HG03097 (cell line): ENCODE results near the gene SHANK1.

ENCODE experiments used
- ATAC-seq: cut with Tn5 transposase; IDR thresholded peaks from one replicate; pipeline ENCODE4 v1.9.1; 2021; ENCODE audit not compliant: unreplicated experiment, low FRiP score

SHANK1 gene

GRCh38 chr19:50713556-50714236 lies 5.9 kb downstream of the SHANK1 start:
- no peak for ATAC-seq

DNA sequence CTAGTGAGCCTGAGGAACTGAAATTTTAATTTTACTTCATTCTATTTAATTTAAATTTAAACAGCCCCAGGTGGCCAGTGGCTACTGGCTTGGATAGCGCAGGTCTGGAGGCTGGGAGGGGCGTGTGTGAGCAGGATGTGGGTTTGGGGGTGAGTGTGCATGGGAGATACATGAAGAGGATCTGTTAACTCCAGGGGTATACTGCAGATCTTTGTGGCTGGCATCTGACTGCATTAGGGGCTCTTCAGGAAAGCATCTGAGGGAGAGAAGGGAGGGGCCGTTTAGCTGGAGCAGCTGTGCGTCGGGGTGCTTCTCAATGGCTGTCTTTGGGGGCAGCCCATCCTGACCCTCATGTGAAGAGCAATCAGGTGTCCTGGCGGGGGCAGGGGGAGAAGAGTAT lies 6.8 kb downstream of the SHANK1 start:
- ATAC-seq, result no peak

DNA sequence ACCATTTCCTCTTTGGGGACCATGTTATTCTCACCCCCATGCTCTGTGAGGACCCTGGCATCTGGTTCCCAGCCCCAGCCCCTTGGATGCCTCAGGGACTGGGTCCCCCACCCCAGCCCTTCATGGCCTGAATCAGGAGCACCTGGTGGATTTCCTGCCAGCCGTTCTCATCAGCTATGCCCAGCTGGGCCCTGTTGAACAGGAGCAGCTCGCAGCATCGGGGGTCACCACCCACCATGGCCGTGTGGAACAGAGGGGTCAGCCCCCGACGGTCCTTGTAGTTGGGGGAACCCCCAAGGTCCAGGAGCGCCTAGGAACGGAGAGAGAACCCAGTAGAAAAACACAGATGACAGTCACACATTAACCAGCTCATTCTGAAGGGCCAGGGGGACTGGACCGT lies 7.8 kb downstream of the SHANK1 start:
- ATAC-seq, result no peak

GRCh38 chr19:50711196-50711595 lies 8.4 kb downstream of the SHANK1 start:
- ATAC-seq, result no peak

DNA sequence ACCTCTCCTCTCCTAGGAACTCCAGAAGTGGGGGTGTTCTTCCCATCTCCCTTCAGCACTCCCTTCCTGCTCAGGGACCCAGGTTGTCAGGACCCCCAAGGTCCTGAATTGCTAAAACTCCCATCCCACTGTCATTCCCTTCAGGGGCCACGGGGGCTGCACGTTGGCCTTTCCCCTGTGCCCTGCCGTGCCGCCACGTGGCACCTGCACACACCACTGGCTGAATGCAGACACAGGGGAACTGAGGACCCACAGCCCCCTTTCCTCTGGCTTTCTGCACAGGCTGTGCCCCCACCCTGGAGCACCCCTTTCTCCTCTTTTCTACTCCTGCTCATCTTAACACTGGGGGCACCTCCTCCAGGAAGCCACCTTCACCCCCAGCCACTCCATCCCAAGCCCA lies 9.0 kb downstream of the SHANK1 start:
- no peak for ATAC-seq

DNA sequence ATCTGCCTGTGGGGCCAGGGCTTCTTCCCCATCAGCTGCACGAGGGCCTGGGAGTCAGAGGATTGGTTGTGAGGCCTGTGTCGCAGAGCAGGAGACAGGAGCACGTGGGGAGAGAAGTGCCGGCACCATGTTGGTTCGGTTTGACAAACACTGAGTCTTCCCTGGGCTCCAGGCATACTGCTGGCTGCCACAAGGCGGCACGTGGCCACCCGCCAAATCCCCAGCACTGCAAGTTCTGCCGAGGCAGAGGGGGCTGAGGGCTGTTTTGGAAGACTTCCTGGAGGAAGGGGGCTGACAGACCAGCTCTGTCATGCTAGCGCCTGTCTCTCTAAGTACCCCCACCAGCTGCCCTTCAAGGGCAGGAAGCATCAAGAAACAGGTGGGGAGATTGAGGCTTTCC lies 9.5 kb downstream of the SHANK1 start:
- ATAC-seq, result no peak

GRCh38 chr19:50708179-50708879 lies 11.3 kb downstream of the SHANK1 start:
- no peak for ATAC-seq

DNA sequence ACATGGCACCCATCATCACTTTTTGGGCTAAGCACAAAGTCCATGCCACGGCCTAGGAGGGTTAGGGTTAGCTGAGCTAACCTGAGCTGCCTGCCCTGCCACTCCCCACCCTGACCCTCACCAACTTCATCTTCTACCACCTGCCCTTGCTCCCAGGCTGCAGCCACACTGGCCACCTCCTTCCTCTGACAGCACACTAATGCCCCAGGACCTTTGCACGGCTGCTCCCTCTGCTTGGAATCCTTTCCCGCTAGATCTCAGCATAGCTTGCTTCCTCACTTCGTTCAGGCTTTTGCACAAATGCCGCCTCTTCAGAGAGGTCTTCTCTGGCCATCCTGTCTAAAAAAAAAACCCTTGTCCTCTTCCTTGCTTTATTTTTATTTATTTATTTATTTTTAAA lies 13.2 kb downstream of the SHANK1 start:
- ATAC-seq, result no peak

DNA sequence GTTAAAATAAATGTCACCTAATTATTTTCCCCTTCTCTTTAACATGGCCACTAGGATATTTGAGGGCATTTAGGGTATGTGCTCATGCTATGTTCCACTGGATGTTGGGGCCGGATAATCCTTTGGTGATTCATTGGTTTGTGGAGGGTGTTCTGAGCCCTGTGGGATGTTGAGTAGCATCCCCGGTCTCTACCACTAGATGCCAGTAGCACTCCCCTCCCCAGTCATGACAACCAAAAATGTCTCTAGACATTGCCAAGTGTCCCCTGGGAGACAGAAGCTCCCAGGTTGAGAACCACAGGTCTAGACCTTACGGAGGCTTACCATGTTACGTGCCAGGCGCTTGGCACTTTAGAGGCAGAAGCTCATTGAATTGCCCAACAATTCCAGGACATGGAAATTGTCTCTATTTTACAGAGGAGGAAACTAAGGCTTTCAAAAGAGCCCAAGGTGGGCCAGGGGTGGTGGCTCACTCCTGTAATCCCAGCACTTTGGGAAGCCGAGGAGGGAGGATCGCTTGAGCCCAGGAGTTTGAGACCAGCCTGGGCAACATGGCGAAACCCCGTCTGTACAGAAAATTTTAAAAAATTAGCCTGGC lies 14.1 kb downstream of the SHANK1 start:
- ATAC-seq, result no peak

- no peak for ATAC-seq
These were observed 15.4 kb downstream of the SHANK1 start for GRCh38 chr19:50703915-50704796.

DNA sequence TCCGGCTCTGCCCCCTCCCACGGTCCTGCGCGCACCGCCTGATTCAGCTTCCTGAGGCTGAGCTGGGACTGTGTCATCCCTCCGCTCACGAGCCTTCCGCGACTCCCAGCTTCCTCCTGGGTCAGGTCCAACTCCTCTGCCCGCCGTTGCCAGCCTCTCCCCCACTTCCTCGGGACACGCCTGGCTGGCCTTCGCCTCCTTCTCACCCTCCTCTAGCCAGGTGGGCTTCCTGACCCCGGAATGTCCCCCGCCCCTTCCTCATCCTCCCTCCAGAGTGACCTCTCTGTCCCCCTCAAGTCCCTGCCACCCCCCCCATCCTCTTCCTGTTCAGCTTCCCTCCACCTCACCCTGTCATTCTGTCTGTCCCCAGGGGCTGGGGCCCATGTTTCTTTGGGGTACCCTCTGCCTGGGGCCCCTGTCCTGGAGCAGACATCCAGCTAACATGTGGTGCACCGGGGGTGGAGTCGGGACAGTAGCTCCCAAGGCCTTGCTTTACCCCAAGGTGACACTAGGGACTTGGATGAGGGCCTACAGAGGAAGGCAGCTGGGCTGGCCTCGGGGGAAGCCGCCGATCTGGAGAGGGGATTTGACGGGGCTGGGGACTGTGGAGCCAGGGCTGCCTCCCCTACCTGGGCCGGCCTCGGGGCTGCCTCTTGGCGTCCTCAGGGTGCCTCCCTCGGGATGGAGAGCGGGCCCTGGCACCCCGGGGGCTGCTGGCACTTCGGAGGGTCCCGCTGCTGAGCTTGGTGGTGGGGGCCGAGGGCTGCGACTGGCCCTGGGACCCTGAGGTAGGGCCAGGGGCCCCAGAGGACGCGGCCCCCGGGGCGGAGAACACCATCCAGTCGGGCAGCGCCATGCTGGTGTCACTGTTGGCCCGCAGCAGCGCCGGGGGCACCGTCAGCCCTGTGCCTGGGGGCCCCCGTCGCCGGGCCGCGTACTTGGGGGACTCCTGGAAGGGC lies 16.5 kb downstream of the SHANK1 start:
- ATAC-seq, result no peak

DNA sequence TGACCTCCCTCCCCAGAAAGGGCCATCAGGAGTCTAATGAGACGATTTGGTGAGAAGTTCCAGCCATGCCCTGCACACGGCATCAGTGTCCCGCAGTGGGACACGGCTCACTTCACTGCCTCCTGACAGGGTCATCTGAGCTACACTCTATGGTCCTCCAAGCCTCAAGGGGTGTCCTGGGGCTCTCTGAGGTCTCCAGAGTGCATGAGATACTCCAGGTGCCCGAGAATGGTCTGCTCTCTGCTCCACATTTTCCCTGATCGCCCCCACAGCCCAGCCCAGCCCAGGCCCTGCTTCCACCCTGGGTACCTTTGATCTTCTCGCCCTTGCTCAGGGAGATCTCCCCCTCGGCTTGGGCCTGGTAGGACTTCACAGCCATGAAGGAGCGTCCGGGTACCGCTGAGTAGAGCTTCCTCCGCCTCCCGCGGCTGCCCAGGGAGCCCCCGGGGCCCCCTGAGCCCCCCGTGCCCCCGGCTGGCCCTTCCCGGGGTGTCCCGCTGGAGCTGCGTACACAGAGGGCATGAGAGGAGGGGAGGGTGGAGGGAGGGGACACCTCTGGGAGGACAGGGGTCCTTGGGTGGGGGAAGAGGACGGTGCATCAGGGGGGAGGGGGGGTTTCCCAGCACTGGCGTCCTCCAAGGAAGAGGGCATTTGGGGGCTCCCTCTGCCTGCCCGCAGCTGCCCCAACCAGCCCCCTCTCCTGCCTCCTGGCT lies 17.3 kb downstream of the SHANK1 start:
- ATAC-seq, result no peak

- ATAC-seq, result no peak
These were observed 18.1 kb downstream of the SHANK1 start for GRCh38 chr19:50701367-50701985.

DNA sequence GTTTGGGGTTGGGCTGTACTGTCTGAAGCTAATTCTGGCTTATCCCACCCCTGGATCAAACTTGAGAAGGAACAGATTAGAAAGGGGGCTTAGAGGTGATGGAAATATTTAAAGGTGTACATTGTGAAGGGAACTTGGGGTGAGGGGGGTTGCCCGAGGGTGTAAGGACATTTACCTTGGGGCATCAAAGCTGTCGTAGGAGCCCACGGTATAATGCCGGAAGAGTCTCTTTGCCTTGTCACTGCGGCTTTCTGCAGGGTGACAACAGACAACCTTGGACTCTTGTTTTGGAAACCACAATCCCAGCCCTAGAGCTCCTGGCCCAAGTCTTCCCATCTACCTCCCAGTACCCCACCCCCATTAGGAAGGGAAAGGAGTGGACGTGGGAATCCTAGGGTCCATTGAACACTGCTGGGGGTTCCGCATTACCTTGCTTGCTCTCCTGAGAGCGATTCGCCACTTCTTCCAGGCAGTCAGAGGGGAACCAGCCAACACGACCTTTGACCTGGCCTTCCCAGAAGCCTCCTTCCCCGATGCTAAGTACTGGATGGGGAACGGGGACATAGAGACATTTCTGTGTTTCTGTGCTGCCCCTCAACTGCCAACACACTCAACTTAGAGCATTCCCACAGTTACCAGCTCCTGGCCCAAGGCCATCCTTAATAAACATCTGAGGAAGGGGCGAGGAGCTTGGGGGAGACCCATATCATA lies 22.0 kb downstream of the SHANK1 start:
- ATAC-seq, result no peak

GRCh38 chr19:50696094-50696483 lies 23.5 kb downstream of the SHANK1 start:
- ATAC-seq, result no peak

- no peak for ATAC-seq
These were observed 24.1 kb downstream of the SHANK1 start for GRCh38 chr19:50695251-50696093.

DNA sequence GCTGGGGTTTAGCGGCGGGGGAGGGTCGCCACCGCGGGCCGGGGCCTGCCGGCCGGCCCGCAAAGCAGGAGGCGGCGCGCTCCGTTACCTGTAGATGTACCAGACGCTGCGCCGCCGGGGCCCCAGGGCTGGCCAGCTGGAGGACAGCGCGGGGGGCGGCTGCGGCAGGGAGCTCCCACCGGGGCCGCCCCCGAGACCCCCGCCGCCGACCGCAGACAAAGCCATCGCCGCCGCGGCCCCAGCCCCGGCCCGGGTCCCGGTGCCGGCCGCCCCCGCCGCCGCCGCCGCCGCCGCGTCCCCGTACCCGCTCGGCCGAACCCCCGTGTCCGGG lies 24.8 kb downstream of the SHANK1 start:
- ATAC-seq, result no peak
